Activated naive CD4-positive, alpha-beta T cell treated with anti-CD3 and anti-CD28 coated beads, Interleukin-2, amount 50 U/mL, for 24 hours (primary cell): ENCODE data around the gene DHRS2.

Source experiments
- H3K27ac Mint-ChIP-seq: one replicate; pipeline ENCODE4 v1.8.0; 2021; ENCODE audit warnings: mild to moderate bottlenecking, mixed read lengths
- H3K27me3 Mint-ChIP-seq: one replicate; pipeline ENCODE4 v1.8.0; 2021; ENCODE audit warnings: mixed read lengths
- H3K36me3 Mint-ChIP-seq: one replicate; pipeline ENCODE4 v1.8.0; 2021; ENCODE audit warnings: mixed read lengths
- H3K4me1 Mint-ChIP-seq: one replicate; pipeline ENCODE4 v1.8.0; 2021; ENCODE audit warnings: mixed read lengths
- H3K4me3 Mint-ChIP-seq: one replicate; pipeline ENCODE4 v1.8.0; 2021; ENCODE audit warnings: mild to moderate bottlenecking, mixed read lengths
- H3K9me3 Mint-ChIP-seq: one replicate; pipeline ENCODE4 v1.8.0; 2021; ENCODE audit warnings: mixed read lengths

Gene DHRS2

DNA sequence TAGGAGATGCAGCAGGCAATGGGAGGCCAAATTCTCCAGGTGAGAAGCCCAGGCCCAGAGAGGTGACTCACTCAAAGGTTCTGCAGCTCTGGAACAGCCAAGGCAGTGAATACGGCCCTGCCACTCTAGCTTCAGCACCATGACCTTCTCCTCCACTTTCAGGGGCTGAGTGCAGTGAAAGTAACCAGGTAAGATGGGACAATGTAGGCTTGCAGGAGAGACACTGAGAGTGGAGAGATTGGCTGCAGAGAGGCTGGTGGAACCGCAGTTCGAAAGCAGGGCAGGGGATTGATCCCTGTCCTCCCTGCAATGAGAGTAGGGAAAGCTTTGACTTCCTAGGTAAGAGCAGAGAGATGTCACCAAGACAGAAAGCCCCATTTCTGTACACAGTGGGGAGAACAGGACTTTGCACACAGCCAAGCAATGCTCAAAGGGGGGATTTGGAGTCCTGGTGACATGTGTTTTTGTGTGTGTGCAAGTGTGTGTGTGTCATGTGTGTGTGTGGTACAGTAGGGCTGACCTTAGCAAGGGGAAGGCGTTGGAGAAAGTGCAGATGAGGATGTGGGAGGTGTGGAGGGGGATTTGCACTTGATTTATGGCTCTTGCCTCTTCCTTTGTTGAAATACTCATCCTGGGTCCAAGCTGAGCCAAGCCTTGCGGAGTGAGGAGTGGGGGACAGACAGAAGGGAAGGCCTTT is 12.7 kb downstream of the DHRS2 start:
- Mint-ChIP-seq H3K27ac (no peak overlapping the region), H3K9me3 (no peaks in the 10 kb centered on the region), H3K4me1 (no peaks in the 10 kb centered on the region)

GRCh38 chr14:23650506-23650905 is 14.3 kb downstream of the DHRS2 start:
- Mint-ChIP-seq H3K27me3 (no peaks in the 10 kb centered on the region), H3K4me3 (no peak overlapping the region), H3K4me1 (no peaks in the 10 kb centered on the region), H3K36me3 (no peaks in the 10 kb centered on the region), H3K27ac (no peak overlapping the region), H3K9me3 (no peaks in the 10 kb centered on the region)

More for the DNA sequence above, 12.7 kb downstream of the DHRS2 start:
- Mint-ChIP-seq H3K36me3 (no peaks in the 10 kb centered on the region), H3K27me3 (no peaks in the 10 kb centered on the region), H3K4me3 (no peak overlapping the region)

DNA sequence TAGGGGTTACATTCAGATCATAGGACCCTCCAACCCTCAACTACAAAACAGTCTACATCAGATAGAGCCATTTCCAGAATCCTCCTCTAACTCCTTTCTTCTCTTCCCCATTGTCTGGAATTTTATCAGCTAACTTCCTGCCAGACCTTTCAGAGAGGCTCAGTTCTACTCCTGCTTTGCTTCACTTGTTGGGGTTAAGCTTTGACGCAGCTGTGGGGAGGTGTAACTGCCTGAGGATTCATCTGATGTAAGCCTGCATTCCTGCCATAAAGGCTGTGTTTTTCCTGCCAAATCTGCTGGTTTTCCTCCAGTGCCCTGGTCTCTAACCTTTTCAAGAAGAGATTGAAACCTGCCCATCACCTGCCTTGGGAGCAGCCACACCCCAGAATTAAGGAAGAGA is 16.9 kb downstream of the DHRS2 start:
- Mint-ChIP-seq H3K4me3 (no peak overlapping the region), H3K9me3 (no peaks in the 10 kb centered on the region), H3K27me3 (no peaks in the 10 kb centered on the region), H3K27ac (no peak overlapping the region), H3K36me3 (no peaks in the 10 kb centered on the region), H3K4me1 (no peaks in the 10 kb centered on the region)

DNA sequence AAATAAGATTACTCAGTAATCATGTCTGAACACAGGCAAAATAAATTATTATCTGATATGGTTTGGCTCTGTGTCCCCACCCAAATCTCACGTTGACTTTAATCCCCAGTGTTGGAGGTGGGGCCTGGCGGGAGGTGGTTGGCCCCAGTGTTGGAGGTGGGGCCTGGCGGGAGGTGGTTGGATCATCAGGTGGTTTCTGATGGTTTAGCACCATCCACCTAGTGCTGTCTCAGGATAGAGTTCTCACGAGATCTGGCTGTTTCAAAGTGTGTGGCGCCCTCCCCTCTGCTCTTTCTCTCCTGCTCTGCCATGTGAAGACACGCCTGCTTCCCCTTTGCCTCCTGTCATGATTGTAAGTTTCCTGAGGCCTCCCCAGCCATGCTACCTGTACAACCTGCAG is 18.1 kb downstream of the DHRS2 start:
- Mint-ChIP-seq H3K4me3 (no peak overlapping the region), H3K36me3 (no peaks in the 10 kb centered on the region), H3K4me1 (no peaks in the 10 kb centered on the region), H3K27me3 (no peaks in the 10 kb centered on the region), H3K9me3 (no peaks in the 10 kb centered on the region), H3K27ac (no peak overlapping the region)

GRCh38 chr14:23657959-23658470 is 21.9 kb downstream of the DHRS2 start:
- H3K9me3 Mint-ChIP-seq: no peaks in the 10 kb centered on the region
- H3K27ac Mint-ChIP-seq: no peak overlapping the region
- H3K36me3 Mint-ChIP-seq: no peaks in the 10 kb centered on the region
- H3K4me1 Mint-ChIP-seq: peaks cover 5% of the 10 kb centered on the region
- H3K27me3 Mint-ChIP-seq: peaks cover 2% of the 10 kb centered on the region
- no peak overlapping the region for H3K4me3 Mint-ChIP-seq

DNA sequence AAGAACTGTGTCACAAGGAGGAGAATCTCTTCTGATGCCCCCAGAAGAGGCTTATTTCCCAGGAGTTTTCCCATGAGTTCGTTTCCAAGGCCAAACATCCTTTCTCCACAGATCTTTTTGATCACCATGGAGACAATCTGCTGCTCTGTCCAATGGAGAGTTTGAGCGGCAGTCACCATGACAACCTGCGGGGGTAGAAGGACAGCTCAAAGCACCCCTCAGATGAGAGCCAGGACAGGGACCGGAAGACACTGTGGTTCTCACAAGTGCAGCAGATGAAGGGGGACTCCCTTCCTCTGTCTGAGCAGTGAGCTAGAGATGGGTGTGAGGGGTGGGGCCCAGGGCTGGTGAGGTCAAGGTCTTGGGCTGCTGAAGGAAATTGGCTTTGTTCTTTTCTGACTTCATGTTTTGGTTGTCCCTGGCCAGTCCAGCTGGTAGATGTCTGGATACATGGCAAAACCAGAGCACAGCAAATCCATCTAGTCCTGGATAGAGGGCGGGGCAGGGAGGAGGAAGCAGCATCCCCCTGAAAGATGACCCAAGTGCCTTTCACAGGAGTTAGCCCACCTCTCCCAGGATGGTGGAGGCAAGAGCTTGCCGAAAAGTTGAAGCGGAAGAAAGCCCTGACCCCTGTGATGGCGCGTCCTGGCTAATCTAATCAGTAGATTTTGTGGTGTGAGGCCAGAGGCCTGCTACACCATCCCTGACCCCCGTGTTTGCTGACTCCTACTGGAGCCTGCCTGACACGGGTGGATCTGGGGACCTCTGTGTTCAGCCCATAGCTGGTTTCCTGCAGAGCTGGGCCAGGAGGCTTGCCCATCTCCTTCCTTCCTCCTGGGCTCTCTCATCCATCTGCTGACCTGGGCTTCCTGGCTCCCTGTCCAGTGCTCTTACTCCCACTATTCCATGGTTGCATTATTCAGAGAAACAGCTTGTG is 24.4 kb downstream of the DHRS2 start:
- Mint-ChIP-seq H3K9me3 (no peaks in the 10 kb centered on the region), H3K27me3 (peaks cover 2% of the 10 kb centered on the region), H3K27ac (peak overlapping the region; percentile 66), H3K36me3 (no peaks in the 10 kb centered on the region), H3K4me3 (no peak overlapping the region), H3K4me1 (peaks cover 5% of the 10 kb centered on the region)

DNA sequence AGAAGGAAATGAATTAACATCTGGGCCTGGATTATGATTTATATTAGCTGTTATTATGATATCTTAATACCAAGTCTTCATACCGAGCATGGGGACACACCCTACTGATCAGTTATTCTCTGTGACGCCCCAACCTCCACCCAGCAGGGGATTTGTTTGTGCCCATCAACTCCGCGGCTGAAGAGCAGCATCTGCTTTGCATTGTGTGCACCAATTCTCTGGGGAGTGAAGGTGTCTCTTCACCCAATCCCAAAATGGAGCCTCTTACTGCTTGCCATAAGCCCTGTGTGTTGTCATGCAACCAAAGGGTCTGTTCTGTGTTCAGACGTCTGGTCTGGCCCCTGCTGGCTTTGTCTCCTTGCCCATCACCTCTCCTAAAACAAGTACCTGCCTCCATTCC is 25.4 kb downstream of the DHRS2 start:
- H3K4me1 Mint-ChIP-seq: peaks cover 5% of the 10 kb centered on the region
- H3K27ac Mint-ChIP-seq: no peak overlapping the region
- H3K4me3 Mint-ChIP-seq: no peak overlapping the region
- H3K9me3 Mint-ChIP-seq: no peaks in the 10 kb centered on the region
- peaks cover 2% of the 10 kb centered on the region for H3K27me3 Mint-ChIP-seq
- H3K36me3 Mint-ChIP-seq: no peaks in the 10 kb centered on the region

DNA sequence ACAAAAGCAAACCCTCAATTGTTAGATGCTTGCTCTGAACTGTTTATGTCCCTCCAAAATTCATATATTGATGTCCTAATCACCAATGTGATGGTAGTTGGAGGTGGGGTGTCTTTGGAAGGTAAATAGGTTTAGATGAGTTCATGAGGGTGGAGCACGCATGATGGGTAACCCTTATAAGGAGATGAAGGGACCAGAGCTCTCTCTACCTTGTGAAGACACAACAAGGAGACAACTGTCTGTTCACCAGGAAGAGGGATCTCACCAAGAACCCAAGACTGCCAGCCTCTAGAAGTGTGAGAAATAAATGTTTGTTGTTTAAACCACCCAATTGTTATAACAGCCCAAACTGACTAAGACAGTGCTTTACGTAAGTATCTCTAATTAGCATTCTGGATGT is 27.0 kb downstream of the DHRS2 start:
- Mint-ChIP-seq H3K4me1 (peaks cover 5% of the 10 kb centered on the region), H3K9me3 (no peaks in the 10 kb centered on the region), H3K27ac (peak overlapping the region; percentile 1), H3K27me3 (peaks cover 2% of the 10 kb centered on the region), H3K4me3 (no peak overlapping the region), H3K36me3 (no peaks in the 10 kb centered on the region)

DNA sequence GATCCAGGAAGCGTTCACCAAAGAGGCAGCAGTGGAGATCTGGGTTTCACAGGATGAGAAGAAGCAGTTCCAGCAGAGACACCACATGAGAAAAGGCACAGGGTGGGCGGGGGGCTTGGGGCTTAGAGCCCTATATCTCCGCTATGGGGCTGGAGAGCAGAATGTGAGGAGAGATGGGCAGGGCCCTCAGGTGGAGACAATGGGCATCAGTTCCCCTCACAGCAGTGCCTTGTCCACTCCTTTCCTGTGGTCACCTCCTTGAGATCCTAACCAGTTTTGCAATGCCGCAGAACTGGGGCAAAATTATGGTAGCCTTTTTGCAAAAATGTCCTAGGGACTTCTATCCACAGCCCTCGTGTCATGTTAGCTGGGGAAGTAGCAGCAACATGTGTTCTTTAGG is 27.5 kb downstream of the DHRS2 start:
- H3K36me3 Mint-ChIP-seq: no peaks in the 10 kb centered on the region
- peaks cover 5% of the 10 kb centered on the region for H3K4me1 Mint-ChIP-seq
- no peak overlapping the region for H3K4me3 Mint-ChIP-seq
- no peak overlapping the region for H3K27ac Mint-ChIP-seq
- no peaks in the 10 kb centered on the region for H3K9me3 Mint-ChIP-seq
- peaks cover 2% of the 10 kb centered on the region for H3K27me3 Mint-ChIP-seq

DNA sequence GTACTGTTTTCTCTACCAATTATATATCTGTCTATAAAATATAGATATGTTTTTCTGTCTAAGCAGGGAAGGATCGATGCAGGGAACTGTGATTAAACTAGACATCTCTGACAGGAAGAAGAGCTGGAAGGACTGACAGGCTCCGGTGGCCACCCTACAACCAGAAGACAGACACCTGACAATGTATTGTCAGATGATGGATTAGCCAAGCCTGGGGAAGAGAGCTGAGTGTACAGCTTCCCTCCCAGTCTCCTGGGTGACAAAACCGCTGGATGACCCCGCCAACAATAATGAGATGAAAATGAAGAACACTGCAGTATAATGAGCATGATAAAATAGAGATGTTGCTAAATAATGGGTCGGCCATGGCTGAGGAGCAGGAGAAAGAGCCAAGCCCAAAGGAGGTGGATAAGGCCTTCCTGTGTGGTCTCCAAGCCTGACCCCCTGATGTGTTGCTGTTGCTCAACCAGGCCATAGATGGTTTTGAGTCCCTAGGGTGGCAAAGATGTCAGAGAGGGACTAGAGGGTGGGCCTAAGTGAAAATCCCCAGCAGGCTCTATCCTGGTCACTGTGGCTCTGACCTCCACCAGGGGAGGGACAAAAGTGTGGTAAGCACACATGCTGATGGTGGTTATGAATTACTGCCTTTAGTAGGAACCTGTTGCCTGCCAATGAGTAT is 28.2 kb downstream of the DHRS2 start:
- Mint-ChIP-seq H3K4me1 (peaks cover 5% of the 10 kb centered on the region), H3K27me3 (peaks cover 2% of the 10 kb centered on the region), H3K4me3 (no peak overlapping the region), H3K27ac (no peak overlapping the region), H3K36me3 (no peaks in the 10 kb centered on the region), H3K9me3 (no peaks in the 10 kb centered on the region)

- Mint-ChIP-seq H3K4me3 (no peak overlapping the region), H3K27ac (no peak overlapping the region), H3K9me3 (no peaks in the 10 kb centered on the region), H3K36me3 (no peaks in the 10 kb centered on the region), H3K27me3 (peaks cover 2% of the 10 kb centered on the region), H3K4me1 (peaks cover 1% of the 10 kb centered on the region)
Observed at GRCh38 chr14:23665302-23666016, 29.3 kb downstream of the DHRS2 start.

DNA sequence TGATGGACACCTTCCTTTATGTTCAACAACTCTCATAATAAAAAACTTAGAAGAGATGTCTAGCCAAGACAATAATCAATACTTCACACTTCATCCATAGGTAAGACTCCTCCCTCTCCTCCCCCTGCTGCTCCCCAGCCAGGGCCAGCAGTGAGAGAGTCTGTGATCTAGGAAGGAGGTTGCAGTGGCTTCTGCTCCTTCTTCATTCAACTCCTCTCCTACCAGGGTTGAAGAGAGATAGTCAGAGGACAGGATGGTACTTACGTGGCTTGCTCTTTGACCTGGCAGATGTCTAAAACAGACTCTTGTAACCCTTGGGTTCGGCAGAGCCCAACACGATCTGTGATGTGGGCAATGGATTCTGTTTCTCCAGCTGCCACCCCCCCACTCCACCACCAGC is 31.0 kb downstream of the DHRS2 start:
- Mint-ChIP-seq H3K36me3 (no peaks in the 10 kb centered on the region), H3K9me3 (no peaks in the 10 kb centered on the region), H3K4me1 (no peaks in the 10 kb centered on the region), H3K27ac (no peak overlapping the region), H3K27me3 (no peaks in the 10 kb centered on the region), H3K4me3 (no peak overlapping the region)

GRCh38 chr14:23669441-23669840 is 33.3 kb downstream of the DHRS2 start:
- no peak overlapping the region for H3K27ac Mint-ChIP-seq
- no peaks in the 10 kb centered on the region for H3K36me3 Mint-ChIP-seq
- no peaks in the 10 kb centered on the region for H3K4me1 Mint-ChIP-seq
- no peaks in the 10 kb centered on the region for H3K9me3 Mint-ChIP-seq
- no peak overlapping the region for H3K4me3 Mint-ChIP-seq
- no peaks in the 10 kb centered on the region for H3K27me3 Mint-ChIP-seq

DNA sequence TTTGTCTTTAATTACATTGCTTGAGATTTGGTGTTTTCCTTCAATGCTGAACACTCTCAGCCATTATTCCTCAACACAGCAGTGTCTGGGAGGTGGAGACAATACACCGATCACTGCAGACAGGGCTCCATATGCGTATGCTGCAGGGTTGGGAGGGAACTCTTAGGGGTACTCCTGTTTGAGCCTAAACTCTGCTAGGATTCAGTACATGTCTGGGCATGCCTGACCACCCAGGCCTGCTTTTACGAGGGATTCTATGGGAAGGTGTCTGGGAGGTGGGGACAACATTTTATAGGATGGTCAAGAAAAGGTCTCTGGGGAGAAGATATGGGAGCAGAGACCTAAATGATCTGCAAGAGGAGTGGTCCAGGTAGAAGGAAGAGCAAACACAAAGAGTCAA is 34.3 kb downstream of the DHRS2 start:
- H3K27me3 Mint-ChIP-seq: no peaks in the 10 kb centered on the region
- H3K36me3 Mint-ChIP-seq: no peaks in the 10 kb centered on the region
- H3K4me3 Mint-ChIP-seq: no peak overlapping the region
- no peak overlapping the region for H3K27ac Mint-ChIP-seq
- H3K4me1 Mint-ChIP-seq: no peaks in the 10 kb centered on the region
- no peaks in the 10 kb centered on the region for H3K9me3 Mint-ChIP-seq

- Mint-ChIP-seq H3K27ac (no peak overlapping the region), H3K4me1 (no peaks in the 10 kb centered on the region), H3K36me3 (no peaks in the 10 kb centered on the region)
Observed at GRCh38 chr14:23672200-23672599, 36.0 kb downstream of the DHRS2 start.

More at GRCh38 chr14:23672200-23672599, 36.0 kb downstream of the DHRS2 start:
- H3K27me3 Mint-ChIP-seq: peaks cover 4% of the 10 kb centered on the region
- H3K9me3 Mint-ChIP-seq: no peaks in the 10 kb centered on the region
- no peak overlapping the region for H3K4me3 Mint-ChIP-seq
